Glutamatergic neuron (in vitro differentiated cells): Measurements from ENCODE around the gene ATG9B. TPM values are rescaled to one million over a fixed set of nuclear protein-coding genes. Genes with fewer than 3 reads are reported as not detected.

Source experiments
- DNase-seq: peaks from one replicate; pipeline ENCODE4 v3.0.0; 2022
- H3K27ac Mint-ChIP-seq: one replicate; pipeline ENCODE4 v1.8.0; 2020; ENCODE audit warnings: mild to moderate bottlenecking, mixed read lengths, inconsistent platforms; ENCODE audit not compliant: unreplicated experiment
- H3K27me3 Mint-ChIP-seq: one replicate; pipeline ENCODE4 v1.8.0; 2020; ENCODE audit warnings: mild to moderate bottlenecking, moderate library complexity, mixed read lengths, inconsistent platforms; ENCODE audit not compliant: unreplicated experiment
- H3K36me3 Mint-ChIP-seq: one replicate; pipeline ENCODE4 v1.8.0; 2020; ENCODE audit warnings: mild to moderate bottlenecking, mixed read lengths, inconsistent platforms; ENCODE audit not compliant: unreplicated experiment
- H3K4me1 Mint-ChIP-seq: one replicate; pipeline ENCODE4 v1.8.0; 2020; ENCODE audit warnings: mild to moderate bottlenecking, low read depth, mixed read lengths, inconsistent platforms; ENCODE audit not compliant: unreplicated experiment
- H3K4me3 Mint-ChIP-seq: one replicate; pipeline ENCODE4 v1.8.0; 2020; ENCODE audit warnings: mild to moderate bottlenecking, mixed read lengths, inconsistent platforms; ENCODE audit not compliant: unreplicated experiment
- H3K9me3 Mint-ChIP-seq: one replicate; pipeline ENCODE4 v1.8.0; 2020; ENCODE audit warnings: mild to moderate bottlenecking, moderate library complexity, mixed read lengths, inconsistent platforms; ENCODE audit not compliant: unreplicated experiment
- total RNA-seq: library from RNA; stranded (reverse); fragmentation: NEBNext Ultra II Directional; extraction: Animal tissue kit (Norgen Biotek cat#: 25700); gene quantifications from one replicate; pipeline ENCODE4 v1.2.1, GENCODE V29; 2021; ENCODE audit not compliant: unreplicated experiment
- TF ChIP-seq, protein P1 (sequence below): fragments of 200-600 bp; sonication (generic); IDR thresholded peaks from one replicate; pipeline ENCODE4 v1.5.0; 2021; ENCODE audit not compliant: partially characterized antibody, unreplicated experiment

ATG9B gene
- total RNA-seq, 1 donor from 2014 or later: 9.4 TPM

GRCh38 chr7:151038951-151039849, 14.9 kb upstream of the ATG9B start:
- peak overlapping the region; percentile 56 for H3K4me3 Mint-ChIP-seq
- H3K27ac Mint-ChIP-seq: peak overlapping the region; percentile 79
- DNase-seq: no peak
- H3K36me3 Mint-ChIP-seq: no peaks in the 10 kb centered on the region
- peaks cover 7% of the 10 kb centered on the region for H3K27me3 Mint-ChIP-seq
- H3K9me3 Mint-ChIP-seq: peaks cover 3% of the 10 kb centered on the region
- H3K4me1 Mint-ChIP-seq: peaks cover 21% of the 10 kb centered on the region
- TF ChIP-seq, protein P1, sequence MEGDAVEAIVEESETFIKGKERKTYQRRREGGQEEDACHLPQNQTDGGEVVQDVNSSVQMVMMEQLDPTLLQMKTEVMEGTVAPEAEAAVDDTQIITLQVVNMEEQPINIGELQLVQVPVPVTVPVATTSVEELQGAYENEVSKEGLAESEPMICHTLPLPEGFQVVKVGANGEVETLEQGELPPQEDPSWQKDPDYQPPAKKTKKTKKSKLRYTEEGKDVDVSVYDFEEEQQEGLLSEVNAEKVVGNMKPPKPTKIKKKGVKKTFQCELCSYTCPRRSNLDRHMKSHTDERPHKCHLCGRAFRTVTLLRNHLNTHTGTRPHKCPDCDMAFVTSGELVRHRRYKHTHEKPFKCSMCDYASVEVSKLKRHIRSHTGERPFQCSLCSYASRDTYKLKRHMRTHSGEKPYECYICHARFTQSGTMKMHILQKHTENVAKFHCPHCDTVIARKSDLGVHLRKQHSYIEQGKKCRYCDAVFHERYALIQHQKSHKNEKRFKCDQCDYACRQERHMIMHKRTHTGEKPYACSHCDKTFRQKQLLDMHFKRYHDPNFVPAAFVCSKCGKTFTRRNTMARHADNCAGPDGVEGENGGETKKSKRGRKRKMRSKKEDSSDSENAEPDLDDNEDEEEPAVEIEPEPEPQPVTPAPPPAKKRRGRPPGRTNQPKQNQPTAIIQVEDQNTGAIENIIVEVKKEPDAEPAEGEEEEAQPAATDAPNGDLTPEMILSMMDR: no peak

DNA sequence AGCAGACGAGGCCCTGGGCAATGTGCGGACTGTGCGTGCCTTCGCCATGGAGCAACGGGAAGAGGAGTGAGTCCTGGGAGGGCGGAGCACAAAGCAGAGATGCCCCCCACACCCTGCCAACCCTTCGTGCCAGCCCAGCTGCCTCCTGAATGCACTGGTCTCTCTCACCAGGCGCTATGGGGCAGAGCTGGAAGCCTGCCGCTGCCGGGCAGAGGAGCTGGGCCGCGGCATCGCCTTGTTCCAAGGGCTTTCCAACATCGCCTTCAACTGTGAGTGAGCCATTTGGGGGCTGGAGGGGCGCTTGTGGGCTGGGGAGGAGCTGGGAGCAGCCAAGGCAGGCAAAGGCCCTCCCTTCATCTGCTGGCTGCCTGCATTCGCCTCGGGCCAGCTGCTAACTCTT, 11.6 kb upstream of the ATG9B start:
- Mint-ChIP-seq H3K27me3 (peaks cover 12% of the 10 kb centered on the region), H3K4me3 (no peak overlapping the region), H3K4me1 (peaks cover 14% of the 10 kb centered on the region), H3K27ac (no peak overlapping the region), H3K9me3 (peaks cover 5% of the 10 kb centered on the region), H3K36me3 (no peaks in the 10 kb centered on the region)
- no peak for DNase-seq
- TF ChIP-seq, protein P1: no peak

DNA sequence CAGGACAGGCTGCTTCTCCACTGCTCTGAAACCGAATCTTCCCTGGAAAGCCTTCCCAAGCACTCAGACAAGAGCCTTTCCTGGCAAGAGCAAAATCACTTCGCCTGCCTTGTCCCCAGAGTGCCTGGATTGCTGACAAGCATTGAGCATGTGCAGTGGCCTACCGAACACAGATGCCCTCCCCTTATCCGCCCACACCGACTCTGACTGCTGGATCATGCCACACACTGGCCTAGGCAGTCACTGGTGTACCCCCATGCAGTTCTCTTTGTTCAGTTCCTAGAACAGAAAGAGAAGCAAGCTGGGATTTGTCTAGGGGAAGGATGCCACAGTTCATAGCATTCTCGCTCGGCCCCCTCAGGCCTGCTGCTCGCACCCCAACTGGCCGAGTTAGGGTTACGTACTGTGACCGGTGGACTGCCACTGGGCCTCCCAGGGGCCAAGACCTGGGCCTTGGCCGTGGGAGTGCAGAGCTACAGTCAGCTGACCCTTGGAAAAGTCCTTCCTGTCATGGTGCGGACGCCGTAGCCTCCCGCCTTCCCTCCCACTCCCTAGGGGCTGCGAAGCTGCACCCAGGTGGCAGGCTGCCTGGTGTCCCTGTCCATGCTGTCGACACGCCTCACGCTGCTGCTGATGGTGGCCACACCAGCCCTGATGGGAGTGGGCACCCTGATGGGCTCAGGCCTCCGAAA, 10.9 kb upstream of the ATG9B start:
- Mint-ChIP-seq H3K27me3 (peaks cover 12% of the 10 kb centered on the region), H3K9me3 (peaks cover 3% of the 10 kb centered on the region), H3K27ac (no peak overlapping the region), H3K4me3 (no peak overlapping the region), H3K36me3 (no peaks in the 10 kb centered on the region), H3K4me1 (peaks cover 14% of the 10 kb centered on the region)
- DNase-seq: no peak
- TF ChIP-seq, protein P1: no peak

DNA sequence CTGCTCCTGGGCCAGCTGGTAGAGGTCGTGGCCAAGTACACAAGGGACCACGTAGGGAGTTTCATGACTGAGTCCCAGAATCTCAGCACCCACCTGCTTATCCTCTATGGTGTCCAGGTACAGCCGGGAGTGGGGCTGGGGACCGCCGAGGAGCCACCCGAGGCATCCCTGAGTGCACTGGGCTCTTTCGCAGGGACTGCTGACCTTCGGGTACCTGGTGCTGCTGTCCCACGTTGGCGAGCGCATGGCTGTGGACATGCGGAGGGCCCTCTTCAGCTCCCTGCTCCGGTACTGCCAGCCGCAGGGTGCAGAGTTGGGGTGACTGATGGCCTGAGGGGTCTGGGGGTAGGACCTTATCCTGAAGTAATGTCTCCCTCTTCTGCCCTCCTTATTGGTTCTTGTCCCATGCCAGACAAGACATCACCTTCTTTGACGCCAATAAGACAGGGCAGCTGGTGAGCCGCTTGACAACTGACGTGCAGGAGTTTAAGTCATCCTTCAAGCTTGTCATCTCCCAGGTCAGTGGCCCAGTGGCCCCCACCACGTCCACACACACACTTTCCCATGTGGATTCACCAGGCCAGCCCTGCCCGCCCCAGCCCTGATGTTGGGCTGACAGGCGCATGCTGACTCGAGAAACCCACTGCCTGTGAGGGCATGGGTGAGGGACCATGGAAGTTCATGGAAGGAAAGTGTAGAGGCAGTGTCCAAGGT, 10.2 kb upstream of the ATG9B start:
- peaks cover 3% of the 10 kb centered on the region for H3K9me3 Mint-ChIP-seq
- H3K4me3 Mint-ChIP-seq: no peak overlapping the region
- TF ChIP-seq, protein P1: no peak
- H3K36me3 Mint-ChIP-seq: no peaks in the 10 kb centered on the region
- no peak overlapping the region for H3K27ac Mint-ChIP-seq
- no peak for DNase-seq
- peaks cover 7% of the 10 kb centered on the region for H3K4me1 Mint-ChIP-seq
- peaks cover 8% of the 10 kb centered on the region for H3K27me3 Mint-ChIP-seq
